Measurements from ENCODE around the gene RAD9A.

RAD9A gene

GRCh38 chr11:67445515-67445914, 53.7 kb downstream of the RAD9A start:
- DNase-seq: no peak

Measured in NCI-H2029 treated with DMSO at 0.1 percent for 48 hours (cell line).